CD4-positive, CD25-positive, alpha-beta regulatory T cell (primary cell): Measurements from ENCODE around the gene CHST14. TPM values are rescaled to one million over a fixed set of nuclear protein-coding genes. Genes with fewer than 3 reads are reported as not detected.
A peak's percentile ranks its signal among the peaks of the same experiment; 100 is the strongest.

ENCODE experiments used
- ATAC-seq, 2 donors: fragments of 150-1000 bp; cut with Tn5 transposase; one replicate each; pipeline ENCODE4 v1.10.0; 2021; ENCODE audit warnings: low read depth in 2 of 2, moderate number of reproducible peaks in 2 of 2, moderate library complexity in 1 of 2
- DNase-seq, 3 donors: peaks; one replicate each; pipeline versions ENCODE4 v3.0.0 to v3.0.0-alpha.2; 2012 to 2022; ENCODE audit warnings: mixed read lengths in 1 of 3
- H3K27ac ChIP-seq: one replicate; pipeline ENCODE4 v1.7.0; 2013; ENCODE audit warnings: mild to moderate bottlenecking, low read length; ENCODE audit not compliant: insufficient read depth, poor library complexity, severe bottlenecking
- H3K27me3 ChIP-seq: one replicate; pipeline ENCODE4 v1.7.0; 2013; ENCODE audit warnings: low read length; ENCODE audit not compliant: control insufficient read depth, insufficient read depth
- H3K36me3 ChIP-seq: one replicate; pipeline ENCODE4 v1.7.0; 2013; ENCODE audit warnings: mild to moderate bottlenecking, low read length, moderate library complexity; ENCODE audit not compliant: control insufficient read depth, insufficient read depth
- H3K4me1 ChIP-seq: 2 replicates; pipeline ENCODE4 v1.7.0; 2013; ENCODE audit warnings: mild to moderate bottlenecking, low read length; ENCODE audit not compliant: insufficient read depth, control insufficient read depth, poor library complexity, severe bottlenecking
- H3K4me3 ChIP-seq: one replicate; pipeline ENCODE4 v1.7.0; 2013; ENCODE audit warnings: low read depth, mild to moderate bottlenecking, low read length, moderate library complexity
- H3K9me3 ChIP-seq, 2 experiments: 1 replicate in 1 of 2; 2 replicates in 1 of 2; pipeline ENCODE4 v1.7.0; 2013; ENCODE audit warnings: low read length in 2 of 2, mild to moderate bottlenecking in 1 of 2, moderate library complexity in 1 of 2; ENCODE audit not compliant: control insufficient read depth in 2 of 2
- H3K27ac Mint-ChIP-seq, 3 donors: one replicate each; pipeline ENCODE4 v1.8.0; 2020 to 2022; ENCODE audit warnings: mild to moderate bottlenecking in 3 of 3, mixed read lengths in 3 of 3, moderate library complexity in 2 of 3
- H3K27me3 Mint-ChIP-seq: one replicate; pipeline ENCODE4 v1.8.0; 2022; ENCODE audit warnings: mild to moderate bottlenecking, mixed read lengths
- H3K36me3 Mint-ChIP-seq: one replicate; pipeline ENCODE4 v1.8.0; 2020; ENCODE audit warnings: mixed read lengths
- H3K4me1 Mint-ChIP-seq, 4 donors: one replicate each; pipeline ENCODE4 v1.8.0; 2020 to 2022; ENCODE audit warnings: mixed read lengths in 4 of 4, mild to moderate bottlenecking in 1 of 4
- H3K4me3 Mint-ChIP-seq, 4 donors: one replicate each; pipeline ENCODE4 v1.8.0; 2020 to 2022; ENCODE audit warnings: mild to moderate bottlenecking in 4 of 4, mixed read lengths in 4 of 4, moderate library complexity in 3 of 4
- H3K9me3 Mint-ChIP-seq, 7 donors: one replicate each; pipeline ENCODE4 v1.8.0; 2020 to 2022; ENCODE audit warnings: mixed read lengths in 7 of 7, mild to moderate bottlenecking in 3 of 7, moderate library complexity in 2 of 7
- polyA plus RNA-seq, 4 donors: library from polyadenylated mRNA; unstranded; fragments of 300-500 nt; fragmentation: Illumina TruSeq; gene quantifications; one replicate each; pipeline ENCODE4 v1.2.3, GENCODE V29; 2021
- total RNA-seq: library from RNA; stranded (reverse); gene quantifications from one replicate; pipeline ENCODE4 v1.2.3, GENCODE V29; 2022

Gene CHST14
- total and polyA plus RNA-seq, 5 donors from 2014 or later = 1.1 to 6.3 (median 1.5) TPM

GRCh38 chr15:40443846-40444245, 26.9 kb upstream of the CHST14 start:
- Histone ChIP-seq H3K27me3 (no peaks in the 10 kb centered on the region), H3K36me3 (no peaks in the 10 kb centered on the region), H3K27ac (no peak overlapping the region), H3K9me3 (no peaks in the 10 kb centered on the region), H3K4me1 (peaks cover 44% of the 10 kb centered on the region), H3K4me3 (no peak overlapping the region)
- DNase-seq (no peak), ATAC-seq (no peak)
- Mint-ChIP-seq H3K9me3 (peaks cover 0 to 1% (median 0%) of the 10 kb centered on the region in 7 donors), H3K4me1 (peaks cover 0 to 66% (median 43%) of the 10 kb centered on the region in 4 donors), H3K27ac (peak overlapping the region; percentile 28 to 78 (median 57)), H3K4me3 (peak overlapping the region; percentile 83 to 98 (median 92)), H3K27me3 (peaks cover 20% of the 10 kb centered on the region), H3K36me3 (no peaks in the 10 kb centered on the region)

- H3K27ac ChIP-seq = no peak overlapping the region
- peak overlapping the region; percentile 2 to 98 (median 32) for H3K4me3 Mint-ChIP-seq
Measured at GRCh38 chr15:40444736-40445135, 26.0 kb upstream of the CHST14 start.

GRCh38 chr15:40445421-40445922, 25.3 kb upstream of the CHST14 start:
- Histone ChIP-seq H3K36me3 (no peaks in the 10 kb centered on the region), H3K4me1 (peaks cover 40% of the 10 kb centered on the region), H3K27ac (no peak overlapping the region), H3K9me3 (no peaks in the 10 kb centered on the region), H3K27me3 (no peaks in the 10 kb centered on the region), H3K4me3 (no peak overlapping the region)
- DNase-seq (no peak), ATAC-seq (no peak)
- Mint-ChIP-seq H3K9me3 (peaks cover 0 to 1% (median 0%) of the 10 kb centered on the region in 7 donors), H3K4me1 (peaks cover 0 to 68% (median 50%) of the 10 kb centered on the region in 4 donors), H3K27ac (peak overlapping the region in 1 of 3 donors; percentile 35), H3K36me3 (no peaks in the 10 kb centered on the region), H3K4me3 (peak overlapping the region in 1 of 4 donors; percentile 98), H3K27me3 (peaks cover 4% of the 10 kb centered on the region)

More at GRCh38 chr15:40444736-40445135, 26.0 kb upstream of the CHST14 start:
- Histone ChIP-seq H3K4me1 (peaks cover 43% of the 10 kb centered on the region), H3K4me3 (no peak overlapping the region), H3K9me3 (no peaks in the 10 kb centered on the region), H3K27me3 (no peaks in the 10 kb centered on the region), H3K36me3 (no peaks in the 10 kb centered on the region)
- no peak for ATAC-seq
- peak overlapping the region in 2 of 3 donors; percentile 21 to 35 for H3K27ac Mint-ChIP-seq
- H3K27me3 Mint-ChIP-seq = peaks cover 11% of the 10 kb centered on the region
- H3K4me1 Mint-ChIP-seq = peaks cover 0 to 68% (median 47%) of the 10 kb centered on the region in 4 donors
- H3K36me3 Mint-ChIP-seq = no peaks in the 10 kb centered on the region
- no peak for DNase-seq
- peaks cover 0 to 1% (median 0%) of the 10 kb centered on the region in 7 donors for H3K9me3 Mint-ChIP-seq

GRCh38 chr15:40446144-40446543, 24.6 kb upstream of the CHST14 start:
- H3K27ac Mint-ChIP-seq = no peak overlapping the region
- Histone ChIP-seq H3K9me3 (no peaks in the 10 kb centered on the region), H3K4me1 (peaks cover 42% of the 10 kb centered on the region), H3K27ac (no peak overlapping the region), H3K27me3 (no peaks in the 10 kb centered on the region), H3K36me3 (no peaks in the 10 kb centered on the region), H3K4me3 (no peak overlapping the region)
- H3K9me3 Mint-ChIP-seq = peaks cover 0 to 1% (median 0%) of the 10 kb centered on the region in 7 donors
- no peak for ATAC-seq
- H3K4me1 Mint-ChIP-seq = peaks cover 2 to 74% (median 53%) of the 10 kb centered on the region in 4 donors
- no peaks in the 10 kb centered on the region for H3K36me3 Mint-ChIP-seq
- DNase-seq = no peak
- no peak overlapping the region for H3K4me3 Mint-ChIP-seq
- H3K27me3 Mint-ChIP-seq = peaks cover 4% of the 10 kb centered on the region

GRCh38 chr15:40448354-40448753, 22.4 kb upstream of the CHST14 start:
- DNase-seq = no peak
- Mint-ChIP-seq H3K4me3 (no peak overlapping the region), H3K9me3 (no peaks in the 10 kb centered on the region), H3K27me3 (peaks cover 4% of the 10 kb centered on the region), H3K4me1 (peaks cover 13 to 85% (median 65%) of the 10 kb centered on the region in 4 donors), H3K27ac (no peak overlapping the region), H3K36me3 (no peaks in the 10 kb centered on the region)
- Histone ChIP-seq H3K4me3 (no peak overlapping the region), H3K36me3 (no peaks in the 10 kb centered on the region), H3K4me1 (peaks cover 47% of the 10 kb centered on the region), H3K9me3 (no peaks in the 10 kb centered on the region), H3K27ac (no peak overlapping the region), H3K27me3 (no peaks in the 10 kb centered on the region)
- ATAC-seq = no peak

GRCh38 chr15:40449275-40449674, 21.5 kb upstream of the CHST14 start:
- Histone ChIP-seq H3K4me3 (no peak overlapping the region), H3K36me3 (no peaks in the 10 kb centered on the region), H3K27ac (no peak overlapping the region), H3K27me3 (no peaks in the 10 kb centered on the region), H3K4me1 (peaks cover 48% of the 10 kb centered on the region), H3K9me3 (no peaks in the 10 kb centered on the region)
- ATAC-seq (no peak), DNase-seq (no peak)
- Mint-ChIP-seq H3K4me1 (peaks cover 13 to 85% (median 65%) of the 10 kb centered on the region in 4 donors), H3K27ac (peak overlapping the region in 2 of 3 donors; percentile 62 to 80), H3K36me3 (no peaks in the 10 kb centered on the region), H3K9me3 (no peaks in the 10 kb centered on the region), H3K27me3 (no peaks in the 10 kb centered on the region), H3K4me3 (peak overlapping the region in 1 of 4 donors; percentile 25)

- H3K9me3 ChIP-seq = no peaks in the 10 kb centered on the region
- Mint-ChIP-seq H3K9me3 (no peaks in the 10 kb centered on the region), H3K27me3 (no peaks in the 10 kb centered on the region), H3K36me3 (no peaks in the 10 kb centered on the region), H3K4me1 (peaks cover 13 to 85% (median 65%) of the 10 kb centered on the region in 4 donors), H3K27ac (peak overlapping the region; percentile 55 to 80 (median 66)), H3K4me3 (peak overlapping the region in 2 of 4 donors; percentile 2 to 67)
- H3K4me3 ChIP-seq = no peak overlapping the region
- no peaks in the 10 kb centered on the region for H3K27me3 ChIP-seq
- H3K36me3 ChIP-seq = no peaks in the 10 kb centered on the region
- H3K4me1 ChIP-seq = peaks cover 53% of the 10 kb centered on the region
- no peak for ATAC-seq
- H3K27ac ChIP-seq = no peak overlapping the region
- no peak for DNase-seq
Measured at GRCh38 chr15:40450047-40450446, 20.7 kb upstream of the CHST14 start.
